Bladder microvascular endothelial cell (primary cell): Measurements from ENCODE around the gene ATP6V1G2. TPM values are rescaled to one million over a fixed set of nuclear protein-coding genes. Genes with fewer than 3 reads are reported as not detected.

Experiments
- total RNA-seq: library from RNA; depleted of rRNA; stranded (reverse); fragments of >200 nt; gene quantifications from 2 replicates; pipeline ENCODE4 v1.2.3, GENCODE V29; 2014

The ATP6V1G2 gene
- total RNA-seq, result 0.49 and 0.94 TPM in 2 replicates

GRCh38 chr6:31546339-31546957 is at the start of gene ATP6V1G2:
Gene ATP6V1G2 (minus strand): TSS chr6:31546608. CDS start chr6:31546559, 49 bp downstream.

DNA sequence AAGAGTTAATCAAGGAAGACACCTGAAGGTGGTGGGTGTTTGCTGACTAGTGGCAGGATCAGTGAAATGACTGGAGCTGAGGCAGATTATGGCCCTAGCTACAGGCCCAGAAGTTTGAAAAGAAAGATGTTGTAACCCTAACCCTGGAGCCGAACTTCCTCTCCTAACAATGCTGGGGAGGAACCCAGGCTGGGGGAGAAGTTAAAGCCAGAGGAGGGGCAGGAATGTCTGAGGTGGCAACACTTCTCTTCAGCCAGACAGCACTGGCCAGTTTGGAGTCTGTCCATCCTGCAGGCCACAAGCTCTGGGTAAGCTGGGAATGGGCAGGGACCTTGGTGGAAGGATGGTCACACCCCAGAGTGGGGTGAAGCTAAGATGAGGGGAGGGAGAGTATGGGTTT is 39.6 kb upstream of the ATP6V1G2 start, which contains the start of gene LST1:
LST1 (plus strand) TSS at position 270 of the 400 bp plus-strand sequence. CDS start 1,023 bp downstream, outside the sequence.

GRCh38 chr6:31582230-31582643 is 35.8 kb upstream of the ATP6V1G2 start, which contains the start of gene LTB:
Gene LTB (minus strand): TSS chr6:31582424. CDS start chr6:31582417, 7 bp downstream.

GRCh38 chr6:31575335-31575901 is 29.0 kb upstream of the ATP6V1G2 start, which contains the start of gene TNF:
Gene TNF (plus strand): TSS chr6:31575565. CDS start chr6:31575742, 177 bp downstream.

GRCh38 chr6:31572041-31572911 is 25.9 kb upstream of the ATP6V1G2 start, which contains the start of gene LTA:
Gene LTA (plus strand): TSS chr6:31572289. CDS start chr6:31572743, 454 bp downstream.

GRCh38 chr6:31546958-31547726 is 734 bp upstream of the ATP6V1G2 start, which contains the start of gene NFKBIL1:
Gene NFKBIL1 (plus strand): TSS chr6:31547608. CDS start chr6:31547695, 87 bp downstream.

GRCh38 chr6:31541658-31542521 is 4.5 kb downstream of the ATP6V1G2 start, which contains the start of gene DDX39B:
Gene DDX39B (minus strand): TSS chr6:31542003. CDS start chr6:31540532, 1,471 bp downstream.

DNA sequence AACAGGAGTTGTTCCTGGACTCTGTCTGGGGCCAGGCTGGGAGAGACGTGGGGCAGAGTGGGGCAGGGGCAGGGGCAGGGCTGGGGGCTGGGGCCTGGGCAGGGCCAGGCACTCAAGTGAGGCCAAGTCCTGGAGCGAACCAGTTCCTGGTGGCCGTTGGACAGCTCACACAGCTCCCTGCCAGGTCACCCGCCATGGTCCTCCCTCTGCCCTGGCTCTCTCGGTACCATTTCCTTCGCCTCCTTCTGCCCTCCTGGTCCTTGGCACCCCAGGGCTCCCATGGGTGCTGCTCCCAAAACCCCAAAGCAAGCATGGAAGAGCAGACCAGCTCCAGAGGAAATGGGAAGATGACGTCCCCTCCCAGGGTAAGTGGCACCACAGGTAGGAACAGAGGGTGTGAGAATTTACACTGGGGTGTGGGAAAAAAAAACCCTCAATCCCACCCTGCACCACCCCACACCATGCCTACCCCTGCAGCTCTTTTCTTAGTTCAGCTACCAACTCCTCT is 17.5 kb downstream of the ATP6V1G2 start, which contains the start of gene MCCD1:
MCCD1 (plus strand) TSS at position 142 of the 508 bp plus-strand sequence; CDS start at position 195, 53 bp downstream.

DNA sequence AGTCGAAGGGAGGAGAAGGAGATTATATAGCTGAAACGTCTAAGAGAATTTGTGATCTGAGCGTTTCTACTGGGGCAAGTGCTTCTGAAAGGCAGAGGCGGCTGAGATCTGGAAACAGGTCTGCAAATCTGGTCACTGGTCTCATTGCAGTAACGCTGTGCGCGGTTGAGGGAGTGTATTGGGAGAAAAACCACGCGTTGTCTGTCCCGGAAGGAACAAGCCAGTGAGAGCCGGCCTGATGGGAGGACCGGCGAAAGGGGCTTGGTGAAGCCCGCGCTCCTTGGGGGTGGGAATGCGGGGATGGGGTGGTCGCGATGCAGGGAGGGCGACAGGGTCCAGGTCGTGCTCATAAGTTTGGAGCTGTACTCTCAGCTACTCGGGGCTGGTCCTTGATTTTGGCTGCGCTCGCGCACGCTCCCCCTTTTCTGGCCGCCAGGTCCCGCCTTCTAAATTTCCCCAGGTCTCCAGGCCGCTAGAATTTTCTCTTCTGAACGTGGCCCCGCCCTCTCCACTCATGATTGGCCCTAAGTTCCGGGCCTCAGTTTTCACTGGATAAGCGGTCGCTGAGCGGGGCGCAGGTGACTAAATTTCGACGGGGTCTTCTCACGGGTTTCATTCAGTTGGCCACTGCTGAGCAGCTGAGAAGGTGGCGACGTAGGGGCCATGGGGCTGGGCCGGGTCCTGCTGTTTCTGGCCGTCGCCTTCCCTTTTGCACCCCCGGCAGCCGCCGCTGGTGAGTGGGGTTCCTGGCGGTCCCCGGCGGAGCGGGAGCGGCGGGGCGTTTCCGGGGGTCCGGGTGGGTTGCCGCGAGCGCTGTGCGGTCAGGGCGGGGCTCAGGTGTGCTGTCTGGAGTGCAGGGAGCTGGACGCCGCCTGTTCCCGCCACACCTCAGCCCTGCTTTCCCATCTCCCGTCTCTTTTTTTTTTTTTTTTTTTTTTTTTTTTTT is 48.6 kb downstream of the ATP6V1G2 start, which contains the start of gene MICB:
MICB (plus strand) TSS at position 615 of the 946 bp plus-strand sequence; CDS start at position 664, 49 bp downstream.

Other genes starting within 250 kb of the ATP6V1G2 start
- 1,116 and 1,298 TPM in 2 replicates for gene HLA-B, start 189.4 kb downstream of the ATP6V1G2 start, total RNA-seq
- gene MICA, start 143.0 kb downstream of the ATP6V1G2 start, total RNA-seq, result 34.1 and 56.0 TPM in 2 replicates
- 13.6 and 25.9 TPM in 2 replicates for gene MICB, start 48.5 kb downstream of the ATP6V1G2 start, total RNA-seq
- gene MCCD1, start 17.6 kb downstream of the ATP6V1G2 start, total RNA-seq, result not detected in 2 replicates
- 309 and 373 TPM in 2 replicates for gene DDX39B, start 4.6 kb downstream of the ATP6V1G2 start, total RNA-seq
- 18.3 and 27.2 TPM in 2 replicates for gene NFKBIL1, start 1.0 kb upstream of the ATP6V1G2 start, total RNA-seq
- not detected in 2 replicates for gene LTA, start 25.7 kb upstream of the ATP6V1G2 start, total RNA-seq
- 0.13 TPM in 1 of 2 replicates, not detected in the other for gene TNF, start 29.0 kb upstream of the ATP6V1G2 start, total RNA-seq
- gene LTB, start 35.8 kb upstream of the ATP6V1G2 start, total RNA-seq, result 4.9 and 39.7 TPM in 2 replicates
- gene LST1, start 39.7 kb upstream of the ATP6V1G2 start, total RNA-seq, result 0.32 and 0.57 TPM in 2 replicates
- gene NCR3, start 46.4 kb upstream of the ATP6V1G2 start, total RNA-seq, result not detected in 2 replicates
- gene AIF1, start 68.6 kb upstream of the ATP6V1G2 start, total RNA-seq, result not detected in 2 replicates
- gene PRRC2A, start 74.1 kb upstream of the ATP6V1G2 start, total RNA-seq, result 21.0 and 56.6 TPM in 2 replicates
- gene BAG6, start 106.1 kb upstream of the ATP6V1G2 start, total RNA-seq, result 83.2 and 204 TPM in 2 replicates
- gene APOM, start 109.3 kb upstream of the ATP6V1G2 start, total RNA-seq, result 0.16 and 0.25 TPM in 2 replicates
- 18.5 and 21.6 TPM in 2 replicates for gene C6orf47, start 114.2 kb upstream of the ATP6V1G2 start, total RNA-seq
- gene GPANK1, start 118.4 kb upstream of the ATP6V1G2 start, total RNA-seq, result 11.8 and 12.3 TPM in 2 replicates
- 77.5 and 79.2 TPM in 2 replicates for gene CSNK2B, start 119.5 kb upstream of the ATP6V1G2 start, total RNA-seq
- gene LY6G5B, start 123.4 kb upstream of the ATP6V1G2 start, total RNA-seq, result 1.1 and 5.3 TPM in 2 replicates
- gene LY6G5C, start 134.5 kb upstream of the ATP6V1G2 start, total RNA-seq, result 1.8 and 2.1 TPM in 2 replicates
- gene ABHD16A, start 156.7 kb upstream of the ATP6V1G2 start, total RNA-seq, result 48.6 and 84.4 TPM in 2 replicates
- gene LY6G6F, start 160.3 kb upstream of the ATP6V1G2 start, total RNA-seq, result not detected in 2 replicates
- not detected in 2 replicates for gene LY6G6D, start 168.7 kb upstream of the ATP6V1G2 start, total RNA-seq
- not detected in 2 replicates for gene LY6G6C, start 175.1 kb upstream of the ATP6V1G2 start, total RNA-seq
- not detected in 2 replicates for gene MPIG6B, start 176.8 kb upstream of the ATP6V1G2 start, total RNA-seq
- gene DDAH2, start 182.7 kb upstream of the ATP6V1G2 start, total RNA-seq, result 86.0 and 129 TPM in 2 replicates
- gene CLIC1, start 189.9 kb upstream of the ATP6V1G2 start, total RNA-seq, result 347 and 730 TPM in 2 replicates
- gene MSH5, start 193.4 kb upstream of the ATP6V1G2 start, total RNA-seq, result 4.9 and 5.8 TPM in 2 replicates
- gene SAPCD1, start 216.0 kb upstream of the ATP6V1G2 start, total RNA-seq, result 1.3 and 2.9 TPM in 2 replicates
- 0.32 and 0.38 TPM in 2 replicates for gene VWA7, start 230.7 kb upstream of the ATP6V1G2 start, total RNA-seq
- 40.8 and 104 TPM in 2 replicates for gene VARS1, start 249.1 kb upstream of the ATP6V1G2 start, total RNA-seq